Transverse colon (tissue), 4 donors: ENCODE data around the gene EMD. TPM values are rescaled to one million over a fixed set of nuclear protein-coding genes. Genes with fewer than 3 reads are reported as not detected.

Source experiments
- DNase-seq: peaks from one replicate; pipeline ENCODE4 v3.0.0-alpha.2; 2019
- H3K27ac ChIP-seq, 4 donors: fragments of 200-600 bp; sonication (generic); 2 replicates each; pipeline ENCODE4 v1.5.1; 2016 to 2018; ENCODE audit warnings: inconsistent platforms in 4 of 4
- H3K27me3 ChIP-seq: fragments of 200-600 bp; sonication (generic); 2 replicates; pipeline ENCODE4 v1.5.1; 2017; ENCODE audit warnings: inconsistent platforms
- H3K36me3 ChIP-seq, 4 donors: fragments of 200-600 bp; sonication (generic); 2 replicates each; pipeline ENCODE4 v1.5.1; 2017 to 2019; ENCODE audit warnings: inconsistent platforms in 4 of 4
- H3K4me1 ChIP-seq, 4 donors: fragments of 200-600 bp; sonication (generic); 2 replicates each; pipeline ENCODE4 v1.5.1; 2017 to 2020; ENCODE audit warnings: inconsistent platforms in 4 of 4
- H3K4me3 ChIP-seq, 4 donors: fragments of 200-600 bp; sonication (generic); 1 replicate in 1 of 4; 2 replicates in 3 of 4; pipeline versions ENCODE4 v1.5.1 to v1.6.1; 2017 to 2019; ENCODE audit warnings: inconsistent platforms in 4 of 4
- H3K9me3 ChIP-seq, 2 donors: fragments of 200-600 bp; sonication (generic); 2 replicates each; pipeline ENCODE4 v1.5.1; 2017 to 2019; ENCODE audit warnings: inconsistent platforms in 2 of 2
- EP300 ChIP-seq: sonication (generic); formaldehyde crosslinking; IDR thresholded peaks from one replicate; pipeline ENCODE4 v1.6.1; 2017; ENCODE audit warnings: antibody characterized with exemption, low read depth
- POLR2A ChIP-seq: fragments of 450-650 bp; IDR thresholded peaks from one replicate; pipeline ENCODE4 v1.6.1; 2016; ENCODE audit warnings: antibody characterized with exemption, mild to moderate bottlenecking, moderate library complexity
- POLR2AphosphoS5 ChIP-seq, 3 donors: sonication (generic); formaldehyde crosslinking; IDR thresholded peaks; one replicate each; pipeline ENCODE4 v1.6.1; 2016; ENCODE audit warnings: antibody characterized with exemption in 3 of 3
- WGBS, 2 donors: methylation state at CpG; one replicate each; pipeline ENCODE4 v1.1.5; 2018; ENCODE audit warnings: low coverage in 1 of 2; 5-methylcytosine and 5-hydroxymethylcytosine counted together
- in situ Hi-C, 4 donors: fragments of 200-750 bp; cut with MboI; loops; one replicate each; pipeline versions ENCODE4 v1.15.0 to v1.15.1; 2017; ENCODE audit warnings: low sequenced_read_pairs in 3 of 4, low pct_ligation_motif_present in 1 of 4, low pct_unique_long_range_greater_than_20kb in 1 of 4
- intact Hi-C: fragments of 100-400 bp; cut with DNase I; formaldehyde crosslinking; loops from one replicate; pipeline ENCODE4 v1.15.1; 2023; ENCODE audit warnings: low total_unique reads
- total RNA-seq, 4 donors: library from RNA; depleted of rRNA; stranded (reverse); fragments of >200 nt; gene quantifications; one replicate each; pipeline ENCODE4 v1.1.0, GENCODE V29; 2016
- TF ChIP-seq, protein P1 (sequence below), 5 experiments: fragments of 200-600 bp in 3 of 5; fragments of 450-650 bp in 2 of 5; sonication (generic) in 3 of 5; IDR thresholded peaks; 1 replicate in 2 of 5; 2 replicates in 3 of 5; pipeline ENCODE4 v1.5.1; 2016 to 2017; ENCODE audit warnings: antibody characterized with exemption in 5 of 5, inconsistent platforms in 3 of 5, mild to moderate bottlenecking in 2 of 5, moderate library complexity in 1 of 5

The EMD gene
- total RNA-seq, 4 donors from 2014 or later, result 27.3 to 89.8 (median 55.5) TPM

DNA sequence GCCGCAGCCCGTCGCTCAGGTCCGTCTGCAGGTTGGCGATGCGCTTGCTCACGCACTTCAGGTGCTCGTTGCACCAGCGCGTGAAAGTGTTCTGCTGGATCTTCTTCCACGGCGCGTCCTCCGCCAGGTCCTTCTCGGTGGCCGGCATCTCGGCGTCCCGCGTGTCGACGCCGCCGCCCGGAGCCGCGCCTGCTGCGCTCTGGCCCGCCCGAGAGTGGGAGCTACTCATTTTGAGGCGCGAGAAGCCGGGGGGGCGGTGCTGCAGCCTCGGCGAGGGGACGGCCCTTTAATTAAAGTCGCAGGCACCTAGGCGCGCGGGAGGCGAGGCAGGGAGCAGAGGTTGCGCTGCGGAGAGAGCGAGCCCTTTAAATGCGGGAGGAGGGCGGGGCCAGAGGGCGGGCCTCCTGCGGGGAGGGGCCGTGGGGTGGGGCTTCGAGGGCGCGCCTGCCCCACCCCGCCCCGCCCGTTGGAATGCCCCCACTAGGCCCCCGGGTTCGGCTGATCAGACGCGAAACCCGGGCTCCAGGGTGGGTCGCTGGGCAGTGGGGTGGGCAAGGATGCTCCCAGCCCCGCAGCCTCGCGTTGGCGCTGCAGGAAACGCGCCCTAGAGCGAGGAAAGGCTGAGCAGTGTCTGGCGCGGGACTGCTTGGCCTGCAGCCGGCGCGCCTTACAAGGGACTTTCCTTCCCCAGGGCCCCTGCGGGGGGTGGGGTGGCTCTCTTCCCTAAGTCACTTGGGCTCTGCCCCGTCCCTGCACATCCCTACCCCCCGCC, 7.9 kb upstream of the EMD start:
- Histone ChIP-seq H3K4me3 (peak overlapping the region; percentile 48 to 64 (median 56)), H3K4me1 (peaks cover 0 to 45% (median 12%) of the 10 kb centered on the region in 4 donors), H3K27me3 (peaks cover 14% of the 10 kb centered on the region), H3K36me3 (no peaks in the 10 kb centered on the region), H3K27ac (peak overlapping the region; percentile 95 to 99 (median 97)), H3K9me3 (no peaks in the 10 kb centered on the region)
- peak; percentile 91 for DNase-seq
- intact Hi-C loops, result no loop called here
- in situ Hi-C loops, result no loop called here
- WGBS, 2 donors, result 57% methylated on average over 54 of the region's 77 CpGs; no CpG with 5 or more reads in 1 of the 2 donors
- TF ChIP-seq, protein P1, sequence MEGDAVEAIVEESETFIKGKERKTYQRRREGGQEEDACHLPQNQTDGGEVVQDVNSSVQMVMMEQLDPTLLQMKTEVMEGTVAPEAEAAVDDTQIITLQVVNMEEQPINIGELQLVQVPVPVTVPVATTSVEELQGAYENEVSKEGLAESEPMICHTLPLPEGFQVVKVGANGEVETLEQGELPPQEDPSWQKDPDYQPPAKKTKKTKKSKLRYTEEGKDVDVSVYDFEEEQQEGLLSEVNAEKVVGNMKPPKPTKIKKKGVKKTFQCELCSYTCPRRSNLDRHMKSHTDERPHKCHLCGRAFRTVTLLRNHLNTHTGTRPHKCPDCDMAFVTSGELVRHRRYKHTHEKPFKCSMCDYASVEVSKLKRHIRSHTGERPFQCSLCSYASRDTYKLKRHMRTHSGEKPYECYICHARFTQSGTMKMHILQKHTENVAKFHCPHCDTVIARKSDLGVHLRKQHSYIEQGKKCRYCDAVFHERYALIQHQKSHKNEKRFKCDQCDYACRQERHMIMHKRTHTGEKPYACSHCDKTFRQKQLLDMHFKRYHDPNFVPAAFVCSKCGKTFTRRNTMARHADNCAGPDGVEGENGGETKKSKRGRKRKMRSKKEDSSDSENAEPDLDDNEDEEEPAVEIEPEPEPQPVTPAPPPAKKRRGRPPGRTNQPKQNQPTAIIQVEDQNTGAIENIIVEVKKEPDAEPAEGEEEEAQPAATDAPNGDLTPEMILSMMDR (IDR thresholded peaks at IDR 0.05), result no peak
- peak; percentile 86 to 92 (median 90) for TF ChIP-seq POLR2AphosphoS5 (IDR thresholded peaks at IDR 0.05)
- TF ChIP-seq EP300, result no peak
- TF ChIP-seq POLR2A, result peak; percentile 90

DNA sequence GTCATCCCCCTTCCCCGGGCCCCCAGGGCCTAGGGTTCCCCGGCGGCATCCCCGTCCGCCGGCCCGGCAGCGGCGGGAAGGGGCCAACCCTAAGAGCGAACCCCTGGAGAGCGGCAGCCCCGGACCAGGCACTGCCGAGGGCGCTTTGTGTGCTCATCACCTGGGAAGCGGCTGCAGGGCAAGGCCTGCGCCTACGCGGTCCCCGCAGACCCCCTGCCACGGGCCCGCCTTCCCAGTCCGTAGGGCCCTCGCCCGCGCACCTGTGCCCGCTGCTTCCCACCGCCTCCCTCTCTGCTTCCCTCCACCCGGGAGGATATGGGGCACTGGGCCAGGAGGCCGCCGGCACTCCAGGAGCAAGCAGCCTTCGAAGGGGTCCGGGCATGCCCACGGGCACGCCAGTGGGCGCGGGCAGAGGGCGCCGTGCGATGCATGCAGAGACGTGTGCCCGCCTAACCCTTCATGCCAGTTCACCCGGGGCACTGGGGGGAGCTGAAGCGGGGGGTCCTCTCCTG, 7.2 kb upstream of the EMD start:
- 51% methylated on average over 11 of the region's 43 CpGs; no CpG with 5 or more reads in 1 of the 2 donors for WGBS, 2 donors
- in situ Hi-C loops, result no loop called here
- Histone ChIP-seq H3K4me1 (peaks cover 0 to 42% (median 12%) of the 10 kb centered on the region in 4 donors), H3K27me3 (peaks cover 14% of the 10 kb centered on the region), H3K9me3 (no peaks in the 10 kb centered on the region), H3K36me3 (no peaks in the 10 kb centered on the region), H3K27ac (peak overlapping the region; percentile 95 to 99 (median 97)), H3K4me3 (peak overlapping the region; percentile 34 to 63 (median 49))
- TF ChIP-seq POLR2AphosphoS5 (IDR thresholded peaks at IDR 0.05) (no peak), POLR2A (no peak), EP300 (no peak)
- TF ChIP-seq, protein P1 (IDR thresholded peaks at IDR 0.05), result no peak
- no peak for DNase-seq
- intact Hi-C loops, result no loop called here

DNA sequence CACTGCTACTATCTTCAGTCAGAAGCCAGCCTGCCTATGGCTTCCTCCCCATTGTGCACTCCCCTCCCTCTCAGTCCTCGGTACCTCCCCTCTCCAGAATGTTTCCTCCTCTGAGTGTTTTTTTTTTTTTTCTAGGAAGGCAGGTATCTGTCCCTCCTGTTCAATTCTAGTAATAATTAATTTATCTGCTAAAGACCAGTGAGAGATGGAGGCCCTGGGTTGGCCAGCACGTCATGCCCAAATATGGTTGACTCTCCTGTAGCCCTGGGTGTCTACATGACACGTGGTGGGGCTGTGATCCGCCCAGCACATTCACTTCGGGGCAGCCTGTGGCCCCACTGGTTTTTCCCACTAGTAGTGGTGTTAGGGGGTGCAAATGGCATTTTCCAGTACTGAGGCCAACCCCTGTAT, 6.5 kb upstream of the EMD start:
- intact Hi-C loops (no loop called here), in situ Hi-C loops (no loop called here)
- H3K4me1 ChIP-seq, result peaks cover 0 to 34% (median 12%) of the 10 kb centered on the region in 4 donors
- peak overlapping the region; percentile 34 to 63 (median 49) for H3K4me3 ChIP-seq
- no peaks in the 10 kb centered on the region for H3K9me3 ChIP-seq
- H3K36me3 ChIP-seq, result no peaks in the 10 kb centered on the region
- DNase-seq, result no peak
- H3K27ac ChIP-seq, result peak overlapping the region; percentile 95 to 99 (median 97)
- TF ChIP-seq POLR2A, result no peak
- TF ChIP-seq POLR2AphosphoS5 (IDR thresholded peaks at IDR 0.05), result peak in 1 of 3 donors; percentile 21
- peaks cover 14% of the 10 kb centered on the region for H3K27me3 ChIP-seq
- 0 to 39% methylated on average over 1 to 5 of the region's 5 CpGs for WGBS, 2 donors

DNA sequence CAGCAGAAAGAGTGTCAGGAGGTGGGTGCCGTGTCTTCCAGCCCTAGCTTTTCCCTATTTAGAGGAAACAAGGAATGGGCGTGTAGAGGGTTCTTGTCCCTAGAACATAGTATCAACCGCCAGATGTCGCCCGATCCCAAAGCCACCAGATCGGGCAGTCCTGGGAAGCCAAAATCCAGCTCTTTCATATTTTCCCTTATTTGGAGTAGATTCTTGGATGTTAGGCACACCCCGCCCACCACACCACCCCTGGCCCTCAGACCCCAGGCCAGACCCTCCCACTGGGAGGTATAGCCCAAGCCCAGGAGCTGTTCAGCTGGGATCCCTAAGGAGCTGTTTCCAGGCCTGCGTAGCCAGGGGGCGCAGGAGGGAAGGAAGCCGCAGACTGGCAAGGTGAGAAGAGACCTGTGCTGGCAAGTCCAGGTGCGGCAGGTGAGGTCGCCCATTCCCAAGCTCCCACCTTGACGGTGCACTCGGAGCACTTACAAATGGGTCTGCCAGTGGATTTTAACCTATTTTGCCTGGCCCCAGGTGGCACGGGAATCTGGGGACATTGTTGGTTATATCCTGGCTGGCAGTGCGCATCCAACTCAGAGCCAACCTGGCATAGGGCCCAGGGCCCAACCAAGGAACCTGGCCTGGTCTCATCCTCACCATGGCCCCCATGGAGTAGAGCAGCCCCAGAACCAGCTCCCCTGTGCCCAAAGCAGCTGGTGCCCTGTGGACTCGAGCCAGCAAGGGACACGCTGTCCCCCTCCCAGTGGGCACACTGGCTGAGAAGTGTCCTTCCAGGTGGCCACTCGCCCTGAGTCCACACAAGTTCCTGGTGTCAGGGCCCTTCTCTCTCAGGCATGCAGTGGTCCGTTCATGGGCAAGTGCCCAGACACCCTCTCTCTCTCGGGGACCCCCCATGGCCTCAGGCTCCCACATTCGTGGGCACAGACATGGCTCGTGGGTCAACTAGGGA, 5.5 kb upstream of the EMD start:
- Histone ChIP-seq H3K36me3 (no peaks in the 10 kb centered on the region), H3K27ac (peak overlapping the region; percentile 95 to 99 (median 97)), H3K4me1 (peaks cover 0 to 29% (median 15%) of the 10 kb centered on the region in 4 donors), H3K4me3 (peak overlapping the region; percentile 34 to 63 (median 49)), H3K9me3 (no peaks in the 10 kb centered on the region), H3K27me3 (peaks cover 14% of the 10 kb centered on the region)
- TF ChIP-seq EP300, result no peak
- TF ChIP-seq POLR2A, result no peak
- TF ChIP-seq, protein P1 (IDR thresholded peaks at IDR 0.05), result peak; percentile 47 to 71 (median 49)
- TF ChIP-seq POLR2AphosphoS5 (IDR thresholded peaks at IDR 0.05), result peak; percentile 8 to 37 (median 9)
- in situ Hi-C loops, result no loop called here
- intact Hi-C loops, result no loop called here
- 47% methylated on average over 23 of the region's 23 CpGs; no CpG with 5 or more reads in 1 of the 2 donors for WGBS, 2 donors
- DNase-seq, result peak; percentile 73
